IPS-18a (cell line): ENCODE results near the gene CMIP.

Experiments used
- H3K27ac ChIP-seq: one replicate; pipeline ENCODE4 v1.5.1; 2013; ENCODE audit warnings: low read length
- H3K27me3 ChIP-seq: one replicate; pipeline ENCODE4 v1.6.1; 2013; ENCODE audit warnings: mild to moderate bottlenecking, low read length; ENCODE audit not compliant: control insufficient read depth, insufficient read depth
- H3K36me3 ChIP-seq: one replicate; pipeline ENCODE4 v1.6.1; 2013; ENCODE audit warnings: low read depth, low read length; ENCODE audit not compliant: control insufficient read depth
- H3K4me1 ChIP-seq: one replicate; pipeline ENCODE4 v1.6.1; 2013; ENCODE audit warnings: low read depth, low read length; ENCODE audit not compliant: control insufficient read depth
- H3K4me3 ChIP-seq: one replicate; pipeline ENCODE4 v1.5.1; 2013; ENCODE audit warnings: low read length
- H3K9ac ChIP-seq: one replicate; pipeline ENCODE4 v1.6.1; 2013; ENCODE audit warnings: mild to moderate bottlenecking, low read length, moderate library complexity
- H3K9me3 ChIP-seq: one replicate; pipeline ENCODE4 v1.6.1; 2013; ENCODE audit warnings: low read depth, low read length; ENCODE audit not compliant: control insufficient read depth

CMIP gene

DNA sequence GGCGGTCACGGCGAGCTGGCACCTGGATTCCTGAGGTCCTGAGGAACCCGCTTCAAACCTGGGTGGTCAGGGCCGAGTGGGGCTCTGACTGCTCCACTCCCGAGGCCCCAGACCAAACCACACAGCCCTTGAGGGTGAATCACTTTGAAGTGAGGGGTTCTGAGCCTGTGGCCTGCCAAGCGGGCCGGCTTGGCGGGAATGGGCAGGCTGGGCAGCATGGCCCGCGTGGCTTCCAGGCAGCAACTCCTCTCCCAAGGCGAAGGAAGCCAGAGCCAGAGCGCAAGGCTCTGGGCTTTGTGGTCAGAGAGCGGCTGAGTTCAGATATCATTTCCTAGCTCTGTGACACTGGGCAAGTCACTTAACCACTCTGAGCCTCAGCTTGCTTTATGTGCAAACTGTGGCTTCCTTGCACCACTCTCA lies 42.7 kb downstream of the CMIP start:
- Histone ChIP-seq H3K4me3 (no peak overlapping the region), H3K9me3 (no peaks in the 10 kb centered on the region), H3K36me3 (no peaks in the 10 kb centered on the region), H3K9ac (no peak overlapping the region), H3K4me1 (peaks cover 3% of the 10 kb centered on the region), H3K27me3 (no peaks in the 10 kb centered on the region), H3K27ac (no peak overlapping the region)

DNA sequence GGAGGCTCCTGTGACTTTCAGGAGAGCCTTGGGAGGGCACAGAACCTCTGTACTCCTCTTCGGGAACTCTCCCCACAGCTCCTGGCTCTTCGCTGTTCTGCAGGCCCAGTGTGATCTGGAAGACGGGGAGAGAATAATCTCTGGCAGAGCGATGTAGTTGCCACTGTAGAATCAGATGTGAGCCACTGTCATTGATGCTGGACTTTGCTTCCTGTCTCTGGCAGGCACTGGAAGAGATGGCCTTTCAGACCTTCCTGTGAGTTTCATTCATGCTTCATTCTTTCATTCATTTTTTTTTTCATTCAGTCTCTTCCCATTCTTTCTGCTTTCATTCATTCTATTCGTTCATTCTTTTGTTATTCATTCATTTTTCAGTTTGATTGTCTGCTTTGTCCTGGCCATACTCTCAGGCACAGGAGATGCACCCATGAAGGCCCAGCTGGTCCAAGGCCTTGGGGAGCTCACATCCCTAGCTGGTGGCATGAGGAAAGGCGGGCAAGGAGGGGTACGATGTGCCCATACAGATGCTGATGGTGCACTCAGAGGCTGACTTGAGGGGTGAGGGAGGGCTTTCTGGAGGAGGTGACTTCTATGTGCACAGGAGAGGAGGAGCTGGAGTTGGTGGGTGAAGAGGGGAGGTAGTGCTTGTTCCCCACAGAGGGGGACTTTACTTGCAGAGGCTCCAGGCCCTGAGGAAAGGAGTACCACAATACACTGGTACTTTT lies 44.2 kb downstream of the CMIP start:
- Histone ChIP-seq H3K36me3 (no peaks in the 10 kb centered on the region), H3K9ac (no peak overlapping the region), H3K4me3 (no peak overlapping the region), H3K27me3 (no peaks in the 10 kb centered on the region), H3K27ac (no peak overlapping the region), H3K4me1 (peaks cover 4% of the 10 kb centered on the region), H3K9me3 (no peaks in the 10 kb centered on the region)

- no peaks in the 10 kb centered on the region for H3K27me3 ChIP-seq
- H3K27ac ChIP-seq: no peak overlapping the region
- H3K9me3 ChIP-seq: no peaks in the 10 kb centered on the region
- no peaks in the 10 kb centered on the region for H3K36me3 ChIP-seq
- H3K9ac ChIP-seq: no peak overlapping the region
- H3K4me1 ChIP-seq: peaks cover 4% of the 10 kb centered on the region
- no peak overlapping the region for H3K4me3 ChIP-seq
Measured at GRCh38 chr16:81489547-81490267, 45.1 kb downstream of the CMIP start.

DNA sequence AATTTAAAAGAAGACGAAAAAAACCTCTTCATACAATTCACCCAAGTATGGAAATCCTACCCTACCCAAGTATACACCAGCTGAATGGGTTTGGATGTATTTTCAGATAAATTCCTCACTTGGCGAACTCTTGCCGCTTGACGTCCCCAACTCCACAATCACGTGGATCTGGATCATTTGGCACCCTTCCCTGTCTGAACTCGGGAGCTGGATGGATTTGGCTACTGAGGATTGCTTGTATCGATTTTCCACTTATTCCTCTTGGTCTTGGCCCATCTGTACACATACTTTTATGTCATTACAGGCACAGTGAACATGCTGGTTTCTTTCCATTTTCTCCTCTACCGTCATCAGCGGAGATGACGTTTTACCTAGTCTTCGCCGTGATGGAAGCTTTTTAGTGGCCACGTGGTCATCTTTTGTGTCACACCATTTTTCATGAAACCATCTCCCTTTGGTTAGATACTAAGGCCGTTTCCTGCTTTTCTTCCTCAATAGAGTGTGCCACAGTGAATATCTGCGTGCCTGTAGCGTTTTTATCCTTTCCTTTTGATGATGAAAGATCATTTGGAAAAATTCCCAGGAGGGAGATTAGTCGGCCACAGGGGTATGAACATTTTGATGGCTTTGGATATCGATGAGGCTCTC lies 47.1 kb downstream of the CMIP start:
- Histone ChIP-seq H3K4me3 (no peak overlapping the region), H3K27ac (no peak overlapping the region), H3K36me3 (no peaks in the 10 kb centered on the region), H3K9me3 (no peaks in the 10 kb centered on the region), H3K27me3 (no peaks in the 10 kb centered on the region), H3K4me1 (peaks cover 4% of the 10 kb centered on the region), H3K9ac (no peak overlapping the region)

DNA sequence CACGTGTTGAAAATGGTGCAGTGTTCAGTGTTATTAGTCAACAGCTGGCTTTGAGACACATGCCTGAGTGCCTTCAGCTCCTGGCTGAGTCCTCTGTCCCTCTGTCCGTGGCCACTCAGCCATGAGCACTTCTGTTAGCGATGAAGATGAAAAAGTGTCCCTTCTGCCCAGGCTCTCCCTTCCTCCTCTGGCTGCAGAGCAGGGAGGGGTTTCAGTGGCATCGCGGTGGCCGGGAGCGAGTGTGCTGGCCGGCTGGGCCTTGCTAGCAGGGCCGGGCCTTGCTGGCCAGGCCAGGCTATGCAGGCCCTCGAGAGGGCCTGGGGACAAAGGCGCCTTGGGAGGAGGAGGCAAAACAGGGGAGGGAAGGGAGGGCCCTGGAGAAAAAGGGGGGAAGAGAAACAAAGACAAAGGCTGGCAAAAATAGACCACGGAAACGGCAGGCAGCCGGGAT lies 47.7 kb downstream of the CMIP start:
- no peak overlapping the region for H3K4me3 ChIP-seq
- H3K36me3 ChIP-seq: no peaks in the 10 kb centered on the region
- no peak overlapping the region for H3K9ac ChIP-seq
- no peak overlapping the region for H3K27ac ChIP-seq
- H3K9me3 ChIP-seq: no peaks in the 10 kb centered on the region
- no peaks in the 10 kb centered on the region for H3K27me3 ChIP-seq
- peaks cover 4% of the 10 kb centered on the region for H3K4me1 ChIP-seq

- H3K9me3 ChIP-seq: no peaks in the 10 kb centered on the region
- H3K27ac ChIP-seq: no peak overlapping the region
- H3K36me3 ChIP-seq: no peaks in the 10 kb centered on the region
- H3K27me3 ChIP-seq: no peaks in the 10 kb centered on the region
- peaks cover 4% of the 10 kb centered on the region for H3K4me1 ChIP-seq
- no peak overlapping the region for H3K4me3 ChIP-seq
- no peak overlapping the region for H3K9ac ChIP-seq
Measured at GRCh38 chr16:81492965-81493754, 48.6 kb downstream of the CMIP start.

- Histone ChIP-seq H3K27me3 (no peaks in the 10 kb centered on the region), H3K36me3 (no peaks in the 10 kb centered on the region), H3K9me3 (no peaks in the 10 kb centered on the region), H3K27ac (no peak overlapping the region), H3K4me3 (no peak overlapping the region), H3K9ac (no peak overlapping the region), H3K4me1 (peaks cover 4% of the 10 kb centered on the region)
Measured at GRCh38 chr16:81493755-81494433, 49.3 kb downstream of the CMIP start.

GRCh38 chr16:81494434-81494806 lies 49.8 kb downstream of the CMIP start:
- Histone ChIP-seq H3K4me1 (peaks cover 4% of the 10 kb centered on the region), H3K36me3 (no peaks in the 10 kb centered on the region)

GRCh38 chr16:81494888-81495287 lies 50.3 kb downstream of the CMIP start:
- no peaks in the 10 kb centered on the region for H3K36me3 ChIP-seq
- no peaks in the 10 kb centered on the region for H3K27me3 ChIP-seq
- H3K9me3 ChIP-seq: no peaks in the 10 kb centered on the region
- no peak overlapping the region for H3K9ac ChIP-seq
- H3K27ac ChIP-seq: no peak overlapping the region
- no peak overlapping the region for H3K4me3 ChIP-seq
- H3K4me1 ChIP-seq: peaks cover 4% of the 10 kb centered on the region

More at GRCh38 chr16:81494434-81494806, 49.8 kb downstream of the CMIP start:
- Histone ChIP-seq H3K9me3 (no peaks in the 10 kb centered on the region), H3K27me3 (no peaks in the 10 kb centered on the region), H3K4me3 (no peak overlapping the region), H3K27ac (no peak overlapping the region), H3K9ac (no peak overlapping the region)

- H3K9ac ChIP-seq: no peak overlapping the region
- H3K4me1 ChIP-seq: peaks cover 4% of the 10 kb centered on the region
- no peaks in the 10 kb centered on the region for H3K9me3 ChIP-seq
- H3K27ac ChIP-seq: no peak overlapping the region
- H3K4me3 ChIP-seq: no peak overlapping the region
- no peaks in the 10 kb centered on the region for H3K36me3 ChIP-seq
- no peaks in the 10 kb centered on the region for H3K27me3 ChIP-seq
Measured at GRCh38 chr16:81495321-81496234, 51.0 kb downstream of the CMIP start.
